Chondrocyte (in vitro differentiated cells): Measurements from ENCODE around the gene NRG2. TPM values are rescaled to one million over a fixed set of nuclear protein-coding genes. Genes with fewer than 3 reads are reported as not detected.

ENCODE experiments used
- DNase-seq: peaks from one replicate; pipeline ENCODE4 v3.0.0; 2021; ENCODE audit warnings: mixed read lengths, low spot score
- H3K27ac Mint-ChIP-seq: one replicate; pipeline ENCODE4 v1.8.0; 2021; ENCODE audit warnings: mild to moderate bottlenecking, moderate library complexity, mixed read lengths; ENCODE audit not compliant: unreplicated experiment
- H3K27me3 Mint-ChIP-seq: 2 replicates; pipeline ENCODE4 v1.8.0; 2021; ENCODE audit warnings: low read depth, mixed read lengths
- H3K36me3 Mint-ChIP-seq: 2 replicates; pipeline ENCODE4 v1.8.0; 2021; ENCODE audit warnings: low read depth, mixed read lengths
- H3K4me1 Mint-ChIP-seq: 2 replicates; pipeline ENCODE4 v1.8.0; 2021; ENCODE audit warnings: low read depth, mild to moderate bottlenecking, mixed read lengths
- H3K4me3 Mint-ChIP-seq: one replicate; pipeline ENCODE4 v1.8.0; 2021; ENCODE audit warnings: mild to moderate bottlenecking, moderate library complexity, mixed read lengths; ENCODE audit not compliant: unreplicated experiment
- H3K9me3 Mint-ChIP-seq: 2 replicates; pipeline ENCODE4 v1.8.0; 2021; ENCODE audit warnings: low read depth, mixed read lengths
- CTCF ChIP-seq: fragments of 200-600 bp; sonication (generic); IDR thresholded peaks from 2 replicates; pipeline ENCODE4 v1.5.0; 2021; ENCODE audit warnings: antibody characterized with exemption, mild to moderate bottlenecking, moderate library complexity
- total RNA-seq: library from RNA; stranded (reverse); gene quantifications from 3 replicates; pipeline ENCODE4 v1.2.1, GENCODE V29; 2021

Gene NRG2
- total RNA-seq, 1 donor from 2014 or later = 0.27 TPM

- H3K9me3 Mint-ChIP-seq = no peaks in the 10 kb centered on the region
- H3K27me3 Mint-ChIP-seq = peaks cover 26% of the 10 kb centered on the region
- no peak for TF ChIP-seq CTCF
- H3K27ac Mint-ChIP-seq = no peak overlapping the region
- no peaks in the 10 kb centered on the region for H3K4me1 Mint-ChIP-seq
- peak; percentile 52 for DNase-seq
- no peak overlapping the region for H3K4me3 Mint-ChIP-seq
- no peaks in the 10 kb centered on the region for H3K36me3 Mint-ChIP-seq
These were observed 184.1 kb downstream of the NRG2 start for GRCh38 chr5:139859013-139859412.

GRCh38 chr5:139856714-139857113 lies 186.4 kb downstream of the NRG2 start:
- Mint-ChIP-seq H3K27ac (no peak overlapping the region), H3K4me1 (no peaks in the 10 kb centered on the region), H3K27me3 (peaks cover 31% of the 10 kb centered on the region), H3K4me3 (no peak overlapping the region), H3K36me3 (no peaks in the 10 kb centered on the region), H3K9me3 (no peaks in the 10 kb centered on the region)
- no peak for TF ChIP-seq CTCF
- peak; percentile 58 for DNase-seq

GRCh38 chr5:139855946-139856540 lies 187.1 kb downstream of the NRG2 start:
- H3K27me3 Mint-ChIP-seq = peaks cover 30% of the 10 kb centered on the region
- TF ChIP-seq CTCF = no peak
- no peaks in the 10 kb centered on the region for H3K4me1 Mint-ChIP-seq

GRCh38 chr5:139855451-139855850 lies 187.6 kb downstream of the NRG2 start:
- Mint-ChIP-seq H3K27ac (no peak overlapping the region), H3K4me3 (no peak overlapping the region), H3K36me3 (no peaks in the 10 kb centered on the region), H3K4me1 (no peaks in the 10 kb centered on the region), H3K27me3 (peaks cover 25% of the 10 kb centered on the region), H3K9me3 (no peaks in the 10 kb centered on the region)
- no peak for TF ChIP-seq CTCF
- DNase-seq = peak; percentile 68

More at GRCh38 chr5:139855946-139856540, 187.1 kb downstream of the NRG2 start:
- no peaks in the 10 kb centered on the region for H3K9me3 Mint-ChIP-seq
- peak; percentile 58 for DNase-seq
- H3K27ac Mint-ChIP-seq = no peak overlapping the region
- no peak overlapping the region for H3K4me3 Mint-ChIP-seq
- no peaks in the 10 kb centered on the region for H3K36me3 Mint-ChIP-seq

- H3K4me3 Mint-ChIP-seq = no peak overlapping the region
- no peaks in the 10 kb centered on the region for H3K36me3 Mint-ChIP-seq
- H3K27me3 Mint-ChIP-seq = peaks cover 23% of the 10 kb centered on the region
- H3K27ac Mint-ChIP-seq = no peak overlapping the region
- peak; percentile 56 for DNase-seq
- no peaks in the 10 kb centered on the region for H3K9me3 Mint-ChIP-seq
- H3K4me1 Mint-ChIP-seq = no peaks in the 10 kb centered on the region
- TF ChIP-seq CTCF = no peak
These were observed 188.1 kb downstream of the NRG2 start for GRCh38 chr5:139854953-139855352.
